Bone marrow (tissue), 2 donors: ENCODE results near the gene GNAI1.

ENCODE experiments used
- DNase-seq, 2 donors: peaks; one replicate each; lab custom pipeline; 2025; lab: John Stamatoyannopoulos, UW

The GNAI1 gene

GRCh38 chr7:80134536-80135308 lies at the start of gene GNAI1:
Gene GNAI1 (plus strand): TSS chr7:80134831. CDS start chr7:80135161, 330 bp downstream.
- DNase-seq = peak; percentile 61 to 70

GRCh38 chr7:80087051-80087770 lies 47.4 kb upstream of the GNAI1 start:
- no peak for DNase-seq

GRCh38 chr7:80087771-80088170 lies 46.9 kb upstream of the GNAI1 start:
- DNase-seq = no peak

- DNase-seq = no peak
These were observed 45.9 kb upstream of the GNAI1 start for GRCh38 chr7:80088705-80089104.

GRCh38 chr7:80089366-80089765 lies 45.3 kb upstream of the GNAI1 start:
- DNase-seq = no peak

GRCh38 chr7:80093349-80093748 lies 41.3 kb upstream of the GNAI1 start:
- no peak for DNase-seq

- peak in 1 of 2 donors; percentile 49 for DNase-seq
These were observed 39.1 kb upstream of the GNAI1 start for GRCh38 chr7:80095545-80095944.

- no peak for DNase-seq
These were observed 36.9 kb upstream of the GNAI1 start for GRCh38 chr7:80097756-80098155.

- no peak for DNase-seq
These were observed 35.8 kb upstream of the GNAI1 start for GRCh38 chr7:80098795-80099194.

GRCh38 chr7:80100254-80100653 lies 34.4 kb upstream of the GNAI1 start:
- no peak for DNase-seq

GRCh38 chr7:80105701-80106408 lies 28.8 kb upstream of the GNAI1 start:
- no peak for DNase-seq

- DNase-seq = peak in 1 of 2 donors; percentile 87
These were observed 28.0 kb upstream of the GNAI1 start for GRCh38 chr7:80106498-80107113.

GRCh38 chr7:80107278-80107677 lies 27.4 kb upstream of the GNAI1 start:
- DNase-seq = peak in 1 of 2 donors; percentile 94

GRCh38 chr7:80110376-80110775 lies 24.3 kb upstream of the GNAI1 start:
- no peak for DNase-seq

- no peak for DNase-seq
These were observed 20.5 kb upstream of the GNAI1 start for GRCh38 chr7:80114159-80114558.

GRCh38 chr7:80124526-80125264 lies 9.9 kb upstream of the GNAI1 start:
- peak in 1 of 2 donors; percentile 81 for DNase-seq

- peak in 1 of 2 donors; percentile 24 for DNase-seq
These were observed 7.0 kb upstream of the GNAI1 start for GRCh38 chr7:80127412-80128160.

- DNase-seq = peak in 1 of 2 donors; percentile 7
These were observed 5.7 kb upstream of the GNAI1 start for GRCh38 chr7:80128918-80129317.

- no peak for DNase-seq
These were observed 4.8 kb upstream of the GNAI1 start for GRCh38 chr7:80129785-80130184.

GRCh38 chr7:80131675-80132435 lies 2.8 kb upstream of the GNAI1 start:
- DNase-seq = no peak
